HEK293 (cell line): ENCODE results near the gene ERI3.

Source experiments
- GLI4 ChIP-seq: fragments of 450-650 bp; formaldehyde crosslinking; IDR thresholded peaks from 2 replicates; pipeline ENCODE4 v1.5.1; 2016; ENCODE audit warnings: missing biosample characterization, missing genetic modification characterization
- HOXD13 ChIP-seq: sonication (generic); formaldehyde crosslinking; IDR thresholded peaks from 2 replicates; pipeline ENCODE4 v1.8.0; 2022; ENCODE audit warnings: missing genetic modification reagents, borderline replicate concordance
- IKZF3 ChIP-seq: fragments of 450-650 bp; IDR thresholded peaks from 2 replicates; pipeline ENCODE4 v1.5.0; 2018; ENCODE audit warnings: missing biosample characterization, mild to moderate bottlenecking, missing genetic modification characterization, moderate library complexity
- KLF10 ChIP-seq: fragments of 450-650 bp; IDR thresholded peaks from 2 replicates; pipeline ENCODE4 v1.5.1; 2018; ENCODE audit warnings: missing biosample characterization, mild to moderate bottlenecking, missing genetic modification characterization
- KLF16 ChIP-seq: fragments of 450-650 bp; formaldehyde crosslinking; IDR thresholded peaks from 2 replicates; pipeline ENCODE4 v1.5.1; 2017; ENCODE audit warnings: missing biosample characterization, missing genetic modification characterization
- MZF1 ChIP-seq: fragments of 450-650 bp; formaldehyde crosslinking; IDR thresholded peaks from 2 replicates; pipeline ENCODE4 v1.5.1; 2017; ENCODE audit warnings: missing biosample characterization, missing genetic modification characterization, borderline replicate concordance
- RBAK ChIP-seq: fragments of 450-650 bp; formaldehyde crosslinking; IDR thresholded peaks from 2 replicates; pipeline ENCODE4 v1.5.1; 2016; ENCODE audit warnings: missing biosample characterization, missing genetic modification characterization
- REPIN1 ChIP-seq: fragments of 450-650 bp; formaldehyde crosslinking; IDR thresholded peaks from 2 replicates; pipeline ENCODE4 v1.5.1; 2017; ENCODE audit warnings: missing biosample characterization, missing genetic modification characterization, low read depth
- SETDB1 ChIP-seq: IDR thresholded peaks from one replicate; pipeline ENCODE4 v1.6.1; 2017; ENCODE audit warnings: mild to moderate bottlenecking, low read length, moderate library complexity, mixed read lengths; ENCODE audit not compliant: insufficient read length
- ZBTB10 ChIP-seq: fragments of 450-650 bp; formaldehyde crosslinking; IDR thresholded peaks from 2 replicates; pipeline ENCODE4 v1.5.1; 2016; ENCODE audit warnings: missing biosample characterization, missing genetic modification characterization
- ZBTB21 ChIP-seq: fragments of 450-650 bp; formaldehyde crosslinking; IDR thresholded peaks from 2 replicates; pipeline ENCODE4 v1.5.1; 2017; ENCODE audit warnings: missing biosample characterization, missing genetic modification characterization
- ZBTB26 ChIP-seq: fragments of 450-650 bp; formaldehyde crosslinking; optimal IDR thresholded peaks from 2 replicates; pipeline ENCODE3; 2016; ENCODE audit warnings: missing biosample characterization, mild to moderate bottlenecking, missing genetic modification characterization
- ZBTB7A ChIP-seq: fragments of 450-650 bp; formaldehyde crosslinking; IDR thresholded peaks from 2 replicates; pipeline ENCODE4 v1.5.1; 2016; ENCODE audit warnings: low read depth, missing biosample characterization, missing genetic modification characterization
- ZNF114 ChIP-seq: fragments of 450-650 bp; formaldehyde crosslinking; IDR thresholded peaks from 2 replicates; pipeline ENCODE4 v1.5.0; 2017; ENCODE audit warnings: missing biosample characterization, missing genetic modification characterization
- ZNF16 ChIP-seq: fragments of 450-650 bp; formaldehyde crosslinking; IDR thresholded peaks from 2 replicates; pipeline ENCODE4 v1.5.1; 2016; ENCODE audit warnings: low read depth, missing biosample characterization, missing genetic modification characterization
- ZNF174 ChIP-seq: fragments of 450-650 bp; formaldehyde crosslinking; IDR thresholded peaks from 2 replicates; pipeline ENCODE4 v1.5.0; 2017; ENCODE audit warnings: missing biosample characterization, mild to moderate bottlenecking, missing genetic modification characterization
- ZNF280C ChIP-seq: fragments of 450-650 bp; formaldehyde crosslinking; IDR thresholded peaks from 2 replicates; pipeline ENCODE4 v1.5.1; 2016; ENCODE audit warnings: missing biosample characterization, missing genetic modification characterization
- ZNF280D ChIP-seq: fragments of 450-650 bp; formaldehyde crosslinking; IDR thresholded peaks from 2 replicates; pipeline ENCODE4 v1.5.1; 2016; ENCODE audit warnings: missing biosample characterization, missing genetic modification characterization
- ZNF391 ChIP-seq: fragments of 450-650 bp; formaldehyde crosslinking; IDR thresholded peaks from 2 replicates; pipeline ENCODE4 v1.5.1; 2016; ENCODE audit warnings: low read depth, missing biosample characterization, missing genetic modification characterization, borderline replicate concordance
- ZNF530 ChIP-seq: fragments of 450-650 bp; formaldehyde crosslinking; IDR thresholded peaks from 2 replicates; pipeline ENCODE4 v1.5.1; 2016; ENCODE audit warnings: low read depth, missing biosample characterization, missing genetic modification characterization
- ZNF544 ChIP-seq: fragments of 450-650 bp; formaldehyde crosslinking; IDR thresholded peaks from 2 replicates; pipeline ENCODE4 v1.5.0; 2017; ENCODE audit warnings: missing biosample characterization, missing genetic modification characterization
- ZNF560 ChIP-seq: fragments of 450-650 bp; formaldehyde crosslinking; IDR thresholded peaks from 2 replicates; pipeline ENCODE4 v1.5.1; 2017; ENCODE audit warnings: missing biosample characterization, missing genetic modification characterization, borderline replicate concordance
- ZNF571 ChIP-seq: fragments of 450-650 bp; formaldehyde crosslinking; IDR thresholded peaks from 2 replicates; pipeline ENCODE4 v1.5.0; 2017; ENCODE audit warnings: missing biosample characterization, missing genetic modification characterization
- ZNF639 ChIP-seq: fragments of 450-650 bp; formaldehyde crosslinking; IDR thresholded peaks from 2 replicates; pipeline ENCODE4 v1.5.1; 2016; ENCODE audit warnings: missing biosample characterization, missing genetic modification characterization
- ZNF707 ChIP-seq: fragments of 450-650 bp; formaldehyde crosslinking; IDR thresholded peaks from 2 replicates; pipeline ENCODE4 v1.5.1; 2016; ENCODE audit warnings: missing biosample characterization, missing genetic modification characterization
- ZNF768 ChIP-seq: fragments of 450-650 bp; formaldehyde crosslinking; IDR thresholded peaks from 2 replicates; pipeline ENCODE4 v1.5.1; 2018; ENCODE audit warnings: missing biosample characterization, mild to moderate bottlenecking, missing genetic modification characterization
- ZSCAN16 ChIP-seq: fragments of 450-650 bp; formaldehyde crosslinking; IDR thresholded peaks from 2 replicates; pipeline ENCODE4 v1.5.1; 2016; ENCODE audit warnings: missing biosample characterization, missing genetic modification characterization
- ZSCAN18 ChIP-seq: fragments of 450-650 bp; formaldehyde crosslinking; IDR thresholded peaks from 2 replicates; pipeline ENCODE4 v1.5.1; 2016; ENCODE audit warnings: missing biosample characterization, missing genetic modification characterization

ERI3 gene

GRCh38 chr1:44327679-44328491 lies 27.2 kb downstream of the ERI3 start (continued):
- TF ChIP-seq ZNF280D (tag by site-specific recombination) (no peak), ZNF544 (peak; percentile 89), KLF16 (tag by site-specific recombination) (peak; percentile 88), ZNF560 (tag by site-specific recombination) (no peak), ZNF280C (tag by site-specific recombination) (no peak), REPIN1 (tag by site-specific recombination) (no peak), ZBTB21 (tag by site-specific recombination) (peak; percentile 67), ZSCAN16 (tag by site-specific recombination) (no peak), SETDB1 (peak; percentile 20), ZBTB26 (tag by site-specific recombination) (peak; percentile 9), ZSCAN18 (tag by site-specific recombination) (no peak), ZNF174 (tag by site-specific recombination) (no peak), RBAK (no peak), ZNF639 (peak; percentile 82), ZBTB7A (no peak), ZNF707 (tag by site-specific recombination) (no peak), HOXD13 (CRISPR knock-in tag) (no peak), ZNF114 (tag by site-specific recombination) (no peak), MZF1 (tag by site-specific recombination) (peak; percentile 95), ZBTB10 (tag by site-specific recombination) (no peak), ZNF16 (tag by site-specific recombination) (no peak), ZNF530 (tag by site-specific recombination) (no peak), ZNF571 (no peak), ZNF768 (tag by site-specific recombination) (no peak), IKZF3 (tag by site-specific recombination) (peak; percentile 95), KLF10 (tag by site-specific recombination) (peak; percentile 94), ZNF391 (0 out of 2 replicates have a peak, but pooled peaks have one; percentile 30), GLI4 (tag by site-specific recombination) (no peak)
